DND-41 (cell line): ENCODE results near the gene CLDN24.

Source experiments
- ATAC-seq: fragments of 200-7000 bp; cut with Tn5 transposase; 3 replicates; pipeline ENCODE4 v1.9.1; 2021; ENCODE audit warnings: low read depth; ENCODE audit not compliant: insufficient read depth
- DNase-seq: peaks from one replicate; pipeline ENCODE4 v3.0.0-alpha.2; 2020
- H2AFZ ChIP-seq: 2 replicates; pipeline ENCODE4 v1.6.0; 2012; ENCODE audit warnings: low read depth, low read length
- H3K27ac ChIP-seq: 2 replicates; pipeline ENCODE4 v1.5.1; 2012; ENCODE audit warnings: low read length, inconsistent platforms
- H3K27me3 ChIP-seq: fragments of 200-600 bp; sonication (generic); 2 replicates; pipeline ENCODE4 v1.6.0; 2012; ENCODE audit warnings: low read length, mild to moderate bottlenecking, inconsistent platforms; ENCODE audit not compliant: insufficient read depth, poor library complexity
- H3K36me3 ChIP-seq: 2 replicates; pipeline ENCODE4 v1.5.1; 2012; ENCODE audit warnings: low read length, inconsistent platforms; ENCODE audit not compliant: insufficient read depth
- H3K4me1 ChIP-seq: 2 replicates; pipeline ENCODE4 v1.5.1; 2012; ENCODE audit warnings: mild to moderate bottlenecking, low read length; ENCODE audit not compliant: insufficient read depth
- H3K4me2 ChIP-seq: 2 replicates; pipeline ENCODE4 v1.6.0; 2012; ENCODE audit warnings: mild to moderate bottlenecking, moderate library complexity, low read length, inconsistent platforms; ENCODE audit not compliant: insufficient read depth
- H3K4me3 ChIP-seq, 2 experiments: fragments of 200-600 bp in 1 of 2; shearing (Covaris generic) in 1 of 2; 2 replicates each; pipeline ENCODE4 v1.5.1; 2012 to 2016; ENCODE audit warnings: inconsistent platforms in 2 of 2, low read length in 2 of 2, mild to moderate bottlenecking in 2 of 2, low read depth in 1 of 2, moderate library complexity in 1 of 2
- H3K79me2 ChIP-seq: 2 replicates; pipeline ENCODE4 v1.6.0; 2012; ENCODE audit warnings: low read length, inconsistent platforms; ENCODE audit not compliant: insufficient read depth
- H3K9ac ChIP-seq: 2 replicates; pipeline ENCODE4 v1.6.0; 2012; ENCODE audit warnings: low read depth, mild to moderate bottlenecking, inconsistent platforms, low read length, moderate library complexity
- H3K9me3 ChIP-seq: 2 replicates; pipeline ENCODE4 v1.5.1; 2012; ENCODE audit warnings: low read length, moderate library complexity, mild to moderate bottlenecking, inconsistent platforms; ENCODE audit not compliant: insufficient read depth, severe bottlenecking
- H4K20me1 ChIP-seq: 2 replicates; pipeline ENCODE4 v1.6.0; 2012; ENCODE audit warnings: low read length; ENCODE audit not compliant: insufficient read depth
- CTCF ChIP-seq: IDR thresholded peaks from 2 replicates; pipeline ENCODE4 v1.5.1; 2012; ENCODE audit warnings: borderline replicate concordance, low read length, moderate library complexity, mild to moderate bottlenecking; ENCODE audit not compliant: poor library complexity, severe bottlenecking; ENCODE audit errors: extremely low read depth
- EZH2 ChIP-seq: IDR thresholded peaks from 3 replicates; pipeline ENCODE4 v1.6.1; 2012; ENCODE audit warnings: borderline replicate concordance, low read depth, mild to moderate bottlenecking, moderate library complexity, low read length, inconsistent platforms; ENCODE audit not compliant: severe bottlenecking

Gene CLDN24

GRCh38 chr4:183347146-183347545 is 24.9 kb upstream of the CLDN24 start:
- Histone ChIP-seq H3K9ac (no peak overlapping the region), H3K79me2 (no peaks in the 10 kb centered on the region), H4K20me1 (no peaks in the 10 kb centered on the region), H3K4me3 (no peak overlapping the region), H3K36me3 (no peaks in the 10 kb centered on the region), H3K27me3 (no peaks in the 10 kb centered on the region), H3K4me2 (no peak overlapping the region), H3K4me1 (no peaks in the 10 kb centered on the region), H3K27ac (no peak overlapping the region), H3K9me3 (no peaks in the 10 kb centered on the region), H2AFZ (no peak overlapping the region)
- no peak for TF ChIP-seq EZH2
- no peak for TF ChIP-seq CTCF
- ATAC-seq (no peak), DNase-seq (no peak)

GRCh38 chr4:183345261-183345660 is 23.0 kb upstream of the CLDN24 start:
- no peak for DNase-seq
- H4K20me1 ChIP-seq = no peaks in the 10 kb centered on the region
- no peaks in the 10 kb centered on the region for H3K27me3 ChIP-seq
- H2AFZ ChIP-seq = no peak overlapping the region
- no peaks in the 10 kb centered on the region for H3K36me3 ChIP-seq
- no peak for ATAC-seq
- no peaks in the 10 kb centered on the region for H3K9me3 ChIP-seq
- TF ChIP-seq EZH2 (no peak), CTCF (no peak)
- H3K79me2 ChIP-seq = no peaks in the 10 kb centered on the region
- H3K9ac ChIP-seq = no peak overlapping the region
- H3K4me1 ChIP-seq = no peaks in the 10 kb centered on the region
- no peak overlapping the region for H3K4me3 ChIP-seq
- no peak overlapping the region for H3K27ac ChIP-seq
- no peak overlapping the region for H3K4me2 ChIP-seq

- H3K4me2 ChIP-seq = no peak overlapping the region
- H3K27me3 ChIP-seq = no peaks in the 10 kb centered on the region
- TF ChIP-seq CTCF (no peak), EZH2 (no peak)
- H4K20me1 ChIP-seq = no peaks in the 10 kb centered on the region
- no peak overlapping the region for H3K9ac ChIP-seq
- DNase-seq (no peak), ATAC-seq (no peak)
- no peaks in the 10 kb centered on the region for H3K9me3 ChIP-seq
- H3K27ac ChIP-seq = no peak overlapping the region
- H3K36me3 ChIP-seq = no peaks in the 10 kb centered on the region
- H3K4me3 ChIP-seq = no peak overlapping the region
- no peaks in the 10 kb centered on the region for H3K4me1 ChIP-seq
- no peaks in the 10 kb centered on the region for H3K79me2 ChIP-seq
- no peak overlapping the region for H2AFZ ChIP-seq
These were observed 22.5 kb upstream of the CLDN24 start for GRCh38 chr4:183344523-183345255.

- no peak for ATAC-seq
- no peak overlapping the region for H2AFZ ChIP-seq
- H3K79me2 ChIP-seq = no peaks in the 10 kb centered on the region
- H3K9me3 ChIP-seq = no peaks in the 10 kb centered on the region
- no peak overlapping the region for H3K27ac ChIP-seq
- no peaks in the 10 kb centered on the region for H3K27me3 ChIP-seq
- no peaks in the 10 kb centered on the region for H3K36me3 ChIP-seq
- TF ChIP-seq EZH2 = no peak
- no peak for TF ChIP-seq CTCF
- H3K4me1 ChIP-seq = no peaks in the 10 kb centered on the region
- H4K20me1 ChIP-seq = no peaks in the 10 kb centered on the region
- no peak overlapping the region for H3K4me3 ChIP-seq
- H3K9ac ChIP-seq = no peak overlapping the region
- H3K4me2 ChIP-seq = no peak overlapping the region
- no peak for DNase-seq
These were observed 21.5 kb upstream of the CLDN24 start for GRCh38 chr4:183343730-183344129.
